Ishikawa (cell line): Measurements from ENCODE around the gene NR3C2.

Experiments
- CEBPB ChIP-seq: IDR thresholded peaks from 2 replicates; pipeline ENCODE4 v1.6.1; 2012
- CREB1 ChIP-seq: IDR thresholded peaks from 2 replicates; pipeline ENCODE4 v1.6.1; 2012; ENCODE audit warnings: low read depth
- EGR1 ChIP-seq: IDR thresholded peaks from 2 replicates; pipeline ENCODE4 v1.6.1; 2012
- EP300 ChIP-seq: IDR thresholded peaks from 2 replicates; pipeline ENCODE4 v1.6.1; 2012; ENCODE audit warnings: borderline replicate concordance
- FOXM1 ChIP-seq: IDR thresholded peaks from 2 replicates; pipeline ENCODE4 v1.6.1; 2012; ENCODE audit warnings: low read depth, borderline replicate concordance
- MAX ChIP-seq: IDR thresholded peaks from 2 replicates; pipeline ENCODE4 v1.6.1; 2012
- NFIC ChIP-seq: IDR thresholded peaks from 2 replicates; pipeline ENCODE4 v1.6.1; 2012
- RAD21 ChIP-seq: IDR thresholded peaks from 2 replicates; pipeline ENCODE4 v1.6.1; 2012; ENCODE audit warnings: low read depth
- REST ChIP-seq: IDR thresholded peaks from 2 replicates; pipeline ENCODE4 v1.6.1; 2012; ENCODE audit warnings: low read depth, mild to moderate bottlenecking
- TAF1 ChIP-seq: IDR thresholded peaks from 2 replicates; pipeline ENCODE4 v1.6.1; 2012; ENCODE audit warnings: low read depth, mild to moderate bottlenecking
- TCF12 ChIP-seq: IDR thresholded peaks from 2 replicates; pipeline ENCODE4 v1.6.1; 2012; ENCODE audit warnings: low read depth
- YY1 ChIP-seq: IDR thresholded peaks from 2 replicates; pipeline ENCODE4 v1.6.1; 2012; ENCODE audit warnings: low read depth
- ZBTB7A ChIP-seq: IDR thresholded peaks from 2 replicates; pipeline ENCODE4 v1.6.1; 2012; ENCODE audit warnings: low read depth

GRCh38 chr4:148265627-148266026, 176.6 kb downstream of the NR3C2 start:
- TF ChIP-seq MAX (no peak), RAD21 (no peak), TAF1 (no peak), EP300 (no peak), EGR1 (no peak), FOXM1 (no peak), TCF12 (no peak), NFIC (no peak), CREB1 (no peak), CEBPB (no peak), YY1 (no peak), ZBTB7A (no peak), REST (no peak)
